Nephron (organoid): Measurements from ENCODE around the gene ALPK3.

ENCODE experiments used
- H3K27ac Mint-ChIP-seq, 3 experiments: 2 replicates each; pipeline ENCODE4 v1.8.0; 2020; ENCODE audit warnings: mixed read lengths in 3 of 3, mild to moderate bottlenecking in 2 of 3, moderate library complexity in 1 of 3
- H3K27me3 Mint-ChIP-seq: 2 replicates; pipeline ENCODE4 v1.8.0; 2021; ENCODE audit warnings: low read depth, mild to moderate bottlenecking, moderate library complexity, mixed read lengths
- H3K36me3 Mint-ChIP-seq: 2 replicates; pipeline ENCODE4 v1.8.0; 2020; ENCODE audit warnings: low read depth, mixed read lengths
- H3K4me1 Mint-ChIP-seq: 2 replicates; pipeline ENCODE4 v1.8.0; 2020; ENCODE audit warnings: mixed read lengths
- H3K4me3 Mint-ChIP-seq, 3 experiments: 2 replicates each; pipeline ENCODE4 v1.8.0; 2020; ENCODE audit warnings: mild to moderate bottlenecking in 3 of 3, mixed read lengths in 3 of 3, moderate library complexity in 2 of 3
- H3K9me3 Mint-ChIP-seq: 2 replicates; pipeline ENCODE4 v1.8.0; 2020; ENCODE audit warnings: mixed read lengths
- CTCF ChIP-seq, 3 experiments: fragments of 200-600 bp; sonication (generic); IDR thresholded peaks; one replicate each; pipeline ENCODE4 v1.5.0; 2021; ENCODE audit warnings: antibody characterized with exemption in 3 of 3; ENCODE audit not compliant: unreplicated experiment in 3 of 3

The ALPK3 gene

GRCh38 chr15:84892786-84893307 lies 75.7 kb downstream of the ALPK3 start:
- H3K36me3 Mint-ChIP-seq: no peaks in the 10 kb centered on the region
- H3K4me3 Mint-ChIP-seq: no peak overlapping the region
- H3K9me3 Mint-ChIP-seq: peaks cover 3% of the 10 kb centered on the region
- peaks cover 13% of the 10 kb centered on the region for H3K27me3 Mint-ChIP-seq
- H3K4me1 Mint-ChIP-seq: peaks cover 15% of the 10 kb centered on the region
- no peak for TF ChIP-seq CTCF (IDR thresholded peaks at IDR 0.05; ENCODE audit: unreplicated experiment in 3 of 3)
- H3K27ac Mint-ChIP-seq: peak overlapping the region in 1 of 3 experiments; percentile 57

GRCh38 chr15:84893607-84894006 lies 76.5 kb downstream of the ALPK3 start:
- Mint-ChIP-seq H3K36me3 (no peaks in the 10 kb centered on the region), H3K9me3 (peaks cover 4% of the 10 kb centered on the region), H3K27me3 (peaks cover 11% of the 10 kb centered on the region), H3K4me1 (peaks cover 12% of the 10 kb centered on the region), H3K27ac (no peak overlapping the region), H3K4me3 (no peak overlapping the region)
- no peak for TF ChIP-seq CTCF (IDR thresholded peaks at IDR 0.05; ENCODE audit: unreplicated experiment in 3 of 3)

GRCh38 chr15:84894736-84895425 lies 77.7 kb downstream of the ALPK3 start:
- Mint-ChIP-seq H3K4me3 (no peak overlapping the region), H3K9me3 (peaks cover 12% of the 10 kb centered on the region), H3K4me1 (peaks cover 6% of the 10 kb centered on the region), H3K27me3 (peaks cover 16% of the 10 kb centered on the region), H3K36me3 (no peaks in the 10 kb centered on the region), H3K27ac (no peak overlapping the region)
- TF ChIP-seq CTCF (IDR thresholded peaks at IDR 0.05; ENCODE audit: unreplicated experiment in 3 of 3): no peak

GRCh38 chr15:84898761-84899160 lies 81.6 kb downstream of the ALPK3 start:
- Mint-ChIP-seq H3K4me3 (no peak overlapping the region), H3K27ac (peak overlapping the region in 2 of 3 experiments; percentile 8 to 15), H3K27me3 (peaks cover 12% of the 10 kb centered on the region), H3K4me1 (no peaks in the 10 kb centered on the region), H3K9me3 (peaks cover 12% of the 10 kb centered on the region), H3K36me3 (no peaks in the 10 kb centered on the region)
- no peak for TF ChIP-seq CTCF (IDR thresholded peaks at IDR 0.05; ENCODE audit: unreplicated experiment in 3 of 3)

- H3K27me3 Mint-ChIP-seq: peaks cover 8% of the 10 kb centered on the region
- no peaks in the 10 kb centered on the region for H3K36me3 Mint-ChIP-seq
- H3K4me3 Mint-ChIP-seq: no peak overlapping the region
- no peak overlapping the region for H3K27ac Mint-ChIP-seq
- H3K4me1 Mint-ChIP-seq: peaks cover 7% of the 10 kb centered on the region
- peaks cover 15% of the 10 kb centered on the region for H3K9me3 Mint-ChIP-seq
- TF ChIP-seq CTCF (IDR thresholded peaks at IDR 0.05; ENCODE audit: unreplicated experiment in 3 of 3): no peak
Measured at GRCh38 chr15:84899750-84900149, 82.6 kb downstream of the ALPK3 start.

DNA sequence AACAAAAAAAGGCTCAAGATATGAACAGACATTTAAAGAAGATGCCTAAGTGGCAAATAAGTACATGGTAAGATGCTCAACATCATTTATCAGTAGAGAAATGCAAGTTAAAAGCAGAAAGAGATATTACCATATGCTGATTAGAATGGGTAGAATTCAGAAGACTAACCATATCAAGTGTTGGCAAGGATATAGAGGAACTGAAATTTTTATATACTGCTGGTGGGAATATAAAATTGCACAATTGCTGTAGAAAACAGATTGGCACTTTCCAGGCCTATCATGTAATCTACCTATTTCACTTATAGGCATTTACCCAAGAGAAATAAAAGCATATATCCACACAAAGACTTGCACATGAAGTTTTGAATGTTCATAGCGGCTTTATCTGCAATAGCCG lies 84.4 kb downstream of the ALPK3 start:
- no peaks in the 10 kb centered on the region for H3K36me3 Mint-ChIP-seq
- peaks cover 11% of the 10 kb centered on the region for H3K27me3 Mint-ChIP-seq

More for the DNA sequence above, 84.4 kb downstream of the ALPK3 start:
- Mint-ChIP-seq H3K4me1 (peaks cover 11% of the 10 kb centered on the region), H3K4me3 (no peak overlapping the region), H3K9me3 (peaks cover 15% of the 10 kb centered on the region), H3K27ac (no peak overlapping the region)
- no peak for TF ChIP-seq CTCF (IDR thresholded peaks at IDR 0.05; ENCODE audit: unreplicated experiment in 3 of 3)
